GM12878 (cell line): ENCODE data around the gene TMEM127. TPM values are rescaled to one million over a fixed set of nuclear protein-coding genes. Genes with fewer than 3 reads are reported as not detected.

Experiments
- ATAC-seq: fragments of 200-7000 bp; cut with Tn5 transposase; 3 replicates; pipeline ENCODE4 v1.9.1; 2020; ENCODE audit warnings: mild to moderate bottlenecking, moderate library complexity
- BruUV-seq: library from RNA; stranded (reverse); fragments of 400-500 nt; replicated peaks from 2 replicates; lab custom pipeline; 2021; lab: Mats Ljungman, UMichigan
- CTCF ChIA-PET: fragments of 300-600 bp; sonication (Branson Sonifier 250); formaldehyde crosslinking; extraction: SDS; loops from one replicate; lab custom pipeline; 2021; ENCODE audit warnings: inconsistent platforms; lab: Yijun Ruan, JAX
- POLR2A ChIA-PET: fragments of 350-600 bp; formaldehyde crosslinking; extraction: SDS; loops from one replicate; lab custom pipeline; 2021; ENCODE audit warnings: inconsistent platforms; lab: Charles Lee
- RAD21 ChIA-PET: fragments of 300-600 bp; sonication (Branson Sonifier 250); formaldehyde crosslinking; loops from one replicate; lab custom pipeline; 2023; ENCODE audit warnings: antibody characterized with exemption; ENCODE audit not compliant: unreplicated experiment; lab: Charles Lee
- SMC1A ChIA-PET: fragments of 300-600 bp; sonication (Branson Sonifier 250); formaldehyde crosslinking; loops from one replicate; lab custom pipeline; 2023; ENCODE audit not compliant: unreplicated experiment, uncharacterized antibody; lab: Charles Lee
- DNase-seq: peaks from one replicate; pipeline ENCODE4 v3.0.0-alpha.2; 2011; ENCODE audit warnings: low read depth, low spot score
- FAIRE-seq: peaks from 3 replicates; lab custom pipeline; 2011; peaks lifted over from hg19 to GRCh38; lab: Jason Lieb, UNC
- H2AFZ ChIP-seq: 2 replicates; pipeline ENCODE4 v1.6.0; 2011; ENCODE audit warnings: low read depth, low read length, control low read depth; ENCODE audit not compliant: control insufficient read depth
- H3K27ac ChIP-seq: 2 replicates; pipeline ENCODE4 v1.5.1; 2011; ENCODE audit warnings: control low read depth; ENCODE audit not compliant: control insufficient read depth, insufficient read depth
- H3K27me3 ChIP-seq, 2 experiments: replicated peaks in 1 of 2; 2 replicates each; pipeline versions ENCODE4 v1.6.0 to v1.6.1; 2011; ENCODE audit warnings: low read length in 1 of 2; ENCODE audit not compliant: control insufficient read depth in 2 of 2, insufficient read depth in 2 of 2
- H3K36me3 ChIP-seq, 2 experiments: 2 replicates each; pipeline ENCODE4 v1.5.1; 2011; ENCODE audit warnings: low read length in 1 of 2; ENCODE audit not compliant: control insufficient read depth in 2 of 2, insufficient read depth in 2 of 2
- H3K4me1 ChIP-seq: 2 replicates; pipeline ENCODE4 v1.6.1; 2011; ENCODE audit warnings: mild to moderate bottlenecking, low read length, moderate library complexity, mixed read lengths; ENCODE audit not compliant: control insufficient read depth, insufficient read depth
- H3K4me2 ChIP-seq: 2 replicates; pipeline ENCODE4 v1.6.0; 2011; ENCODE audit warnings: control low read depth; ENCODE audit not compliant: control insufficient read depth, insufficient read depth
- H3K4me3 ChIP-seq: fragments of 200-600 bp; sonication (generic); 2 replicates; pipeline ENCODE4 v1.5.1; 2016
- H3K79me2 ChIP-seq: 2 replicates; pipeline ENCODE4 v1.6.0; 2011; ENCODE audit warnings: low read length; ENCODE audit not compliant: control insufficient read depth, insufficient read depth
- H3K9ac ChIP-seq: 2 replicates; pipeline ENCODE4 v1.8.0; 2011; ENCODE audit warnings: low read length, control low read depth, mixed read lengths; ENCODE audit not compliant: control insufficient read depth, insufficient read depth
- H3K9me3 ChIP-seq: replicated peaks from 3 replicates; pipeline ENCODE4 v1.5.1; 2011; ENCODE audit warnings: mild to moderate bottlenecking, low read length; ENCODE audit not compliant: control insufficient read depth, insufficient read depth
- H4K20me1 ChIP-seq: 2 replicates; pipeline ENCODE4 v1.6.0; 2011; ENCODE audit not compliant: control insufficient read depth, insufficient read depth
- CBX3 ChIP-seq: fragments of 200-600 bp; sonication (generic); IDR thresholded peaks from 2 replicates; pipeline ENCODE4 v1.6.1; 2016; ENCODE audit warnings: low read depth, borderline replicate concordance
- CREM ChIP-seq: IDR thresholded peaks from 2 replicates; pipeline ENCODE4 v1.6.1; 2014; ENCODE audit warnings: antibody characterized with exemption, low read depth
- EP300 ChIP-seq, 2 experiments: fragments of 150-350 bp in 1 of 2; IDR thresholded peaks; 2 replicates each; pipeline ENCODE4 v1.6.1; 2011 to 2012; ENCODE audit warnings: low read depth in 2 of 2, low read length in 2 of 2, borderline replicate concordance in 1 of 2, improper control_type of control experiment in 1 of 2, inconsistent platforms in 1 of 2; ENCODE audit not compliant: control insufficient read depth in 1 of 2
- FOXM1 ChIP-seq: IDR thresholded peaks from 2 replicates; pipeline ENCODE4 v1.6.1; 2012; ENCODE audit warnings: low read depth, mild to moderate bottlenecking, inconsistent platforms, low read length, moderate library complexity
- IKZF1 ChIP-seq: fragments of 450-650 bp; conservative IDR thresholded peaks from 2 replicates; pipeline ENCODE4 v1.6.1; 2017; ENCODE audit warnings: antibody characterized with exemption, mild to moderate bottlenecking
- MEF2A ChIP-seq: IDR thresholded peaks from 2 replicates; pipeline ENCODE4 v1.6.1; 2011; ENCODE audit warnings: low read depth, mild to moderate bottlenecking, low read length, moderate library complexity; ENCODE audit not compliant: insufficient read depth
- MLLT1 ChIP-seq: fragments of 450-650 bp; IDR thresholded peaks from 2 replicates; pipeline ENCODE4 v1.6.1; 2016; ENCODE audit warnings: mild to moderate bottlenecking
- NFYB ChIP-seq: IDR thresholded peaks from 2 replicates; pipeline ENCODE4 v1.6.1; 2011; ENCODE audit warnings: low read depth, mild to moderate bottlenecking, low read length, improper control_type of control experiment, moderate library complexity; ENCODE audit not compliant: insufficient read depth
- PAX8 ChIP-seq: fragments of 450-650 bp; IDR thresholded peaks from 2 replicates; pipeline ENCODE4 v1.6.1; 2017; ENCODE audit warnings: mild to moderate bottlenecking, moderate library complexity
- PML ChIP-seq: IDR thresholded peaks from 2 replicates; pipeline ENCODE4 v1.6.1; 2012; ENCODE audit warnings: low read length, inconsistent platforms
- POLR2AphosphoS5 ChIP-seq: IDR thresholded peaks from 2 replicates; pipeline ENCODE4 v1.6.1; 2011; ENCODE audit warnings: mild to moderate bottlenecking, low read length, inconsistent platforms
- PRDM15 ChIP-seq: fragments of 450-650 bp; formaldehyde crosslinking; IDR thresholded peaks from 2 replicates; pipeline ENCODE4 v1.4.0; 2020; ENCODE audit warnings: mild to moderate bottlenecking, moderate library complexity
- SPI1 ChIP-seq: IDR thresholded peaks from 2 replicates; pipeline ENCODE4 v1.6.1; 2011; ENCODE audit warnings: low read depth, mild to moderate bottlenecking, low read length, moderate library complexity, borderline replicate concordance; ENCODE audit not compliant: insufficient read depth
- TCF7 ChIP-seq: IDR thresholded peaks from 2 replicates; pipeline ENCODE4 v1.6.1; 2014; ENCODE audit warnings: antibody characterized with exemption, borderline replicate concordance
- WRNIP1 ChIP-seq: IDR thresholded peaks from 2 replicates; pipeline ENCODE4 v1.6.1; 2011; ENCODE audit warnings: low read depth, low read length, improper control_type of control experiment, borderline replicate concordance
- WGBS: methylation state at CpG from one replicate; pipeline ENCODE4 v1.1.6; 2016; ENCODE audit warnings: low lambda C conversion rate; ENCODE audit not compliant: insufficient replicate concordance, insufficient coverage; ENCODE audit errors: missing lambda C conversion rate; 5-methylcytosine and 5-hydroxymethylcytosine counted together
- in situ Hi-C: fragments of 300-500 bp; cut with MboI; formaldehyde crosslinking; loops from 9 replicates; pipeline ENCODE4 v1.14.3; 2018; ENCODE audit warnings: mixed read lengths
- intact Hi-C: fragments of 100-400 bp; cut with micrococcal nuclease; formaldehyde crosslinking; loops from one replicate; pipeline ENCODE4 v1.14.2; 2022; ENCODE audit not compliant: unreplicated experiment
- polyA plus RNA-seq, 11 experiments: library from polyadenylated mRNA; depleted of rRNA in 4 of 11; unstranded in 6 of 11; stranded (reverse) in 5 of 11; fragments of >200 nt; fragmentation: Nextera tagmentation in 4 of 11; fragmentation: Illumina TruSeq in 1 of 11; extraction: Ambion mirVana in 4 of 11; extraction: Trizol in 1 of 11; gene quantifications; 1 replicate in 1 of 11; 2 replicates in 10 of 11; pipeline versions ENCODE4 v1.2.1 to v1.2.3, GENCODE V29; 2011 to 2016; ENCODE audit warnings: inconsistent platforms in 2 of 11, missing spikeins in 2 of 11, low read depth in 1 of 11
- total RNA-seq, 4 experiments: library from RNA; depleted of rRNA in 3 of 4; stranded (reverse); fragments of >200 nt in 3 of 4; fragmentation: Illumina TruSeq in 1 of 4; extraction: Trizol in 1 of 4; gene quantifications; 2 replicates each; pipeline versions ENCODE4 v1.2.1 to v1.2.3, GENCODE V29; 2013 to 2021

Gene TMEM127
- total and polyA plus RNA-seq, 10 of the 15 experiments (the other 5 are each of a cell fraction or from before 2014, with no cell fraction given): 2.6 to 27.2 (median 17.7) TPM

- TF ChIP-seq PAX8 (no peak), FOXM1 (no peak), PML (peak; percentile 84; the same call in 1 of the 2 replicates), NFYB (peak; percentile 92), CBX3 (no peak)
Observed at GRCh38 chr2:96208143-96209010, 57.4 kb downstream of the TMEM127 start, which contains the start of gene STARD7 (continued).

DNA sequence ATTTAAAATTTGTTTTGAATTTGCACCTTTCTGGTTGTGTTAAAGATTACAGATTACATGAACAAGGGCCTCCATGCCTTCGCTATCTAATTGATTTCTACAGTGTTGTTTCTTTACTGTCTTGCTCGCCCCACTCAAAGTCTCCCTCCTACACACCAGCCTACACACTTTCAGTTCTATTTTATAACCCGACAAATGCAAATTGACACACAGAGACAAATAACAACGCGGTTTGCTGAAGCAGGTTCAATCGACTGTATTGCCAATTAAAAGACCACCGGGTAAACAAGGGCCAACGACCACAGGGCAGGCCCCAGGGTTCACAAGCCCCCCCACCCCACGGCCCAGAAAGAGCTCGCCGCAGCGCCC, 58.0 kb downstream of the TMEM127 start:
- POLR2A ChIA-PET: interaction anchor here (0.9 to 3.8 kb wide), 19 partner anchors 8 to 128 kb away, joined by 3 to 66 read pairs (median 5); partner anchors contain the start of genes DUSP2 and NCAPH
- Histone ChIP-seq H4K20me1 (peaks cover 9% of the 10 kb centered on the region), H3K9me3 (no peaks in the 10 kb centered on the region), H2AFZ (no peak overlapping the region), H3K36me3 (peaks cover 0 to 3% of the 10 kb centered on the region in 2 experiments; a peak in 1 of 4 replicates), H3K4me2 (peak overlapping the region; percentile 79), H3K27me3 (no peaks in the 10 kb centered on the region), H3K79me2 (peaks cover 72% of the 10 kb centered on the region), H3K4me1 (peaks cover 29% of the 10 kb centered on the region), H3K4me3 (peak overlapping the region; percentile 94), H3K9ac (peak overlapping the region; percentile 87), H3K27ac (peak overlapping the region; percentile 92)
- SMC1A ChIA-PET: interaction anchor here (0.9 to 3.5 kb wide), 6 partner anchors 15 to 70 kb away, joined by 3 to 21 read pairs (median 10); no protein-coding TSS in a partner anchor
- in situ Hi-C loops: no loop called here
- no TSS peak for BruUV-seq
- intact Hi-C loops: loop anchor here (1.0 to 5.0 kb wide), 4 partner anchors 59 to 130 kb away; partner anchors contain the start of genes CIAO1, DUSP2 and NCAPH
- ATAC-seq (peak; percentile 4; the same call in 2 of the 3 replicates), DNase-seq (no peak), FAIRE-seq (no peak)
- 1% methylated on average over 12 of the region's 12 CpGs for WGBS
- RAD21 ChIA-PET: interaction anchor here (0.8 to 4.0 kb wide), 11 partner anchors 26 to 128 kb away, joined by 3 to 31 read pairs (median 5); partner anchors contain the start of genes ASTL and NCAPH
- CTCF ChIA-PET: interaction anchor here (0.7 to 4.2 kb wide), 10 partner anchors 12 to 113 kb away, joined by 3 to 26 read pairs (median 6); no protein-coding TSS in a partner anchor
- TF ChIP-seq CREM (peak; percentile 31; the same call in 1 of the 2 replicates), IKZF1 (no peak), WRNIP1 (0 out of 2 replicates have a peak, but pooled peaks have one; percentile 34), POLR2AphosphoS5 (0 out of 2 replicates have a peak, but pooled peaks have one; percentile 7), PRDM15 (CRISPR knock-in tag) (no peak), MEF2A (0 out of 2 replicates have a peak, but pooled peaks have one; percentile 31), SPI1 (peak; percentile 17; the same call in 1 of the 2 replicates), MLLT1 (peak; percentile 71), EP300 (IDR thresholded peaks at IDR 0.05; ENCODE audit: borderline replicate concordance in 1 of 2, control insufficient read depth in 1 of 2, low read depth in 2 of 2, low read length in 2 of 2) (peak in 1 of 2 experiments; percentile 55; a peak in 1 of 4 replicates), TCF7 (no peak)
